ENCODE results near the gene MBNL1.
A peak's percentile ranks its signal among the peaks of the same experiment; 100 is the strongest.

MBNL1 gene

GRCh38 chr3:152277198-152277597 lies 8.5 kb downstream of the MBNL1 start:
- no peak for DNase-seq

- no peak for DNase-seq
These were observed 10.2 kb downstream of the MBNL1 start for GRCh38 chr3:152278756-152279427.

- DNase-seq, result no peak
These were observed 10.8 kb downstream of the MBNL1 start for GRCh38 chr3:152279479-152279878.

GRCh38 chr3:152280539-152280938 lies 11.8 kb downstream of the MBNL1 start:
- DNase-seq, result no peak

- no peak for DNase-seq
These were observed 12.5 kb downstream of the MBNL1 start for GRCh38 chr3:152281133-152281713.

GRCh38 chr3:152282813-152283212 lies 14.1 kb downstream of the MBNL1 start:
- no peak for DNase-seq

GRCh38 chr3:152283492-152284381 lies 15.0 kb downstream of the MBNL1 start:
- DNase-seq, result no peak

- no peak for DNase-seq
These were observed 16.2 kb downstream of the MBNL1 start for GRCh38 chr3:152284906-152285305.

- DNase-seq, result no peak
These were observed 16.8 kb downstream of the MBNL1 start for GRCh38 chr3:152285509-152285908.

- peak; percentile 85 for DNase-seq
These were observed 19.3 kb downstream of the MBNL1 start for GRCh38 chr3:152287898-152288576.

GRCh38 chr3:152288681-152289080 lies 20.0 kb downstream of the MBNL1 start:
- no peak for DNase-seq

GRCh38 chr3:152289708-152290107 lies 21.0 kb downstream of the MBNL1 start:
- DNase-seq, result peak; percentile 38

- no peak for DNase-seq
These were observed 21.6 kb downstream of the MBNL1 start for GRCh38 chr3:152290374-152290773.

- DNase-seq, result no peak
These were observed 22.5 kb downstream of the MBNL1 start for GRCh38 chr3:152291238-152291637.

- DNase-seq, result peak; percentile 40
These were observed 22.9 kb downstream of the MBNL1 start for GRCh38 chr3:152291649-152292066.

GRCh38 chr3:152292366-152292765 lies 23.6 kb downstream of the MBNL1 start:
- DNase-seq, result no peak

GRCh38 chr3:152293347-152294006 lies 24.7 kb downstream of the MBNL1 start:
- DNase-seq, result no peak

- DNase-seq, result no peak
These were observed 26.6 kb downstream of the MBNL1 start for GRCh38 chr3:152295344-152295743.

GRCh38 chr3:152295806-152296205 lies 27.1 kb downstream of the MBNL1 start:
- DNase-seq, result no peak

GRCh38 chr3:152296382-152296781 lies 27.7 kb downstream of the MBNL1 start:
- no peak for DNase-seq

- DNase-seq, result no peak
These were observed 28.2 kb downstream of the MBNL1 start for GRCh38 chr3:152296971-152297370.

GRCh38 chr3:152298393-152299248 lies 29.9 kb downstream of the MBNL1 start:
- DNase-seq, result peak; percentile 96

Data from EL (cell line).